ENCODE measurements around the gene NGFR.
A peak's percentile ranks its signal among the peaks of the same experiment; 100 is the strongest.

Gene NGFR, protein sequence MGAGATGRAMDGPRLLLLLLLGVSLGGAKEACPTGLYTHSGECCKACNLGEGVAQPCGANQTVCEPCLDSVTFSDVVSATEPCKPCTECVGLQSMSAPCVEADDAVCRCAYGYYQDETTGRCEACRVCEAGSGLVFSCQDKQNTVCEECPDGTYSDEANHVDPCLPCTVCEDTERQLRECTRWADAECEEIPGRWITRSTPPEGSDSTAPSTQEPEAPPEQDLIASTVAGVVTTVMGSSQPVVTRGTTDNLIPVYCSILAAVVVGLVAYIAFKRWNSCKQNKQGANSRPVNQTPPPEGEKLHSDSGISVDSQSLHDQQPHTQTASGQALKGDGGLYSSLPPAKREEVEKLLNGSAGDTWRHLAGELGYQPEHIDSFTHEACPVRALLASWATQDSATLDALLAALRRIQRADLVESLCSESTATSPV

GRCh38 chr17:49494986-49495841, at the start of gene NGFR:
Gene NGFR (plus strand): TSS chr17:49495293. CDS start chr17:49495418, 125 bp downstream.
- Histone ChIP-seq H3K4me1 (ENCODE audit: insufficient read depth, insufficient read length) (peaks cover 20% of the 10 kb centered on the region), H3K36me3 (ENCODE audit: insufficient read depth, insufficient read length, low read length) (no peaks in the 10 kb centered on the region), H3K27me3 (ENCODE audit: insufficient read depth, insufficient read length) (peaks cover 57% of the 10 kb centered on the region), H3K9ac (ENCODE audit: insufficient read length, low read depth) (peak within 1 kb of the TSS; percentile 92), H3K9me3 (ENCODE audit: insufficient read depth, low read length) (no peaks in the 10 kb centered on the region), H3K4me3 (ENCODE audit: insufficient read length, low read depth) (peak within 1 kb of the TSS; percentile 83)
- no peak for TF ChIP-seq YY1 (IDR thresholded peaks at IDR 0.05; ENCODE audit: insufficient read depth, insufficient read length)
- no peak for TF ChIP-seq SUZ12 (IDR thresholded peaks at IDR 0.05; ENCODE audit: extremely low read depth, insufficient read depth, insufficient read length)
- TF ChIP-seq ZNF274 (IDR thresholded peaks at IDR 0.05; ENCODE audit: low read depth, low read length) = no peak
- DNase-seq (ENCODE audit: low read depth, low spot score) = no peak

DNA sequence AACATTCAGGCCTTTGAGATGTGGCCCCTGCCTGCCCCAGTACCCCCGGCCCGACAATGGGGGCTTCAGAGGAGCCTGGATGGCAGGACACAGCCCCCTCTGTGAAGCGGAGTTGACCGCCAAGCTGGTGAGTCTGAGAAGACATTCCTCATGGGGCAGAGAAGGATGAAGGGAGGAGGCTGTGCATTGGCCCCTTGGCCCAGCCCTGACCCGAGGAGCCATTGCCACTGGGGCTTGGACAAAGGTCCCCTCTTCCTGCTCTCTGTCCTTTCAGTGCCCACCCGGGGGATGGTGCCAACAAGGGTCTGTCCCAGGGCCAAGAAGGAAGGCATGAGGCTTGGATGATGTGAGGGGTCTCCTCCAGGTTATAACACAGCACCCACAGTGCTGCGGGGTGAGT, 49.5 kb upstream of the NGFR start:
- Histone ChIP-seq H3K4me1 (ENCODE audit: insufficient read depth, insufficient read length) (peaks cover 11% of the 10 kb centered on the region), H3K9ac (ENCODE audit: insufficient read length, low read depth) (no peak overlapping the region)

GRCh38 chr17:49447628-49448302, 47.3 kb upstream of the NGFR start:
- H3K4me1 ChIP-seq (ENCODE audit: insufficient read depth, insufficient read length) = peaks cover 23% of the 10 kb centered on the region
- H3K4me3 ChIP-seq (ENCODE audit: insufficient read length, low read depth) = no peak overlapping the region
- H3K36me3 ChIP-seq (ENCODE audit: insufficient read depth, insufficient read length, low read length) = no peaks in the 10 kb centered on the region
- TF ChIP-seq SUZ12 (IDR thresholded peaks at IDR 0.05; ENCODE audit: extremely low read depth, insufficient read depth, insufficient read length) (no peak), ZNF274 (IDR thresholded peaks at IDR 0.05; ENCODE audit: low read depth, low read length) (no peak), YY1 (IDR thresholded peaks at IDR 0.05; ENCODE audit: insufficient read depth, insufficient read length) (no peak)
- no peak for DNase-seq (ENCODE audit: low read depth, low spot score)
- no peaks in the 10 kb centered on the region for H3K27me3 ChIP-seq (ENCODE audit: insufficient read depth, insufficient read length)
- H3K9me3 ChIP-seq (ENCODE audit: insufficient read depth, low read length) = no peaks in the 10 kb centered on the region
- H3K9ac ChIP-seq (ENCODE audit: insufficient read length, low read depth) = no peak overlapping the region

More for the DNA sequence above, 49.5 kb upstream of the NGFR start:
- Histone ChIP-seq H3K9me3 (ENCODE audit: insufficient read depth, low read length) (no peaks in the 10 kb centered on the region), H3K4me3 (ENCODE audit: insufficient read length, low read depth) (no peak overlapping the region), H3K27me3 (ENCODE audit: insufficient read depth, insufficient read length) (no peaks in the 10 kb centered on the region), H3K36me3 (ENCODE audit: insufficient read depth, insufficient read length, low read length) (no peaks in the 10 kb centered on the region)
- DNase-seq (ENCODE audit: low read depth, low spot score) = no peak
- TF ChIP-seq ZNF274 (IDR thresholded peaks at IDR 0.05; ENCODE audit: low read depth, low read length) = no peak
- no peak for TF ChIP-seq YY1 (IDR thresholded peaks at IDR 0.05; ENCODE audit: insufficient read depth, insufficient read length)
- no peak for TF ChIP-seq SUZ12 (IDR thresholded peaks at IDR 0.05; ENCODE audit: extremely low read depth, insufficient read depth, insufficient read length)

- no peak for DNase-seq (ENCODE audit: low read depth, low spot score)
- peaks cover 36% of the 10 kb centered on the region for H3K4me1 ChIP-seq (ENCODE audit: insufficient read depth, insufficient read length)
- H3K36me3 ChIP-seq (ENCODE audit: insufficient read depth, insufficient read length, low read length) = no peaks in the 10 kb centered on the region
- no peaks in the 10 kb centered on the region for H3K9me3 ChIP-seq (ENCODE audit: insufficient read depth, low read length)
- no peak overlapping the region for H3K9ac ChIP-seq (ENCODE audit: insufficient read length, low read depth)
- H3K4me3 ChIP-seq (ENCODE audit: insufficient read length, low read depth) = no peak overlapping the region
- TF ChIP-seq SUZ12 (IDR thresholded peaks at IDR 0.05; ENCODE audit: extremely low read depth, insufficient read depth, insufficient read length) = no peak
- no peak for TF ChIP-seq ZNF274 (IDR thresholded peaks at IDR 0.05; ENCODE audit: low read depth, low read length)
- TF ChIP-seq YY1 (IDR thresholded peaks at IDR 0.05; ENCODE audit: insufficient read depth, insufficient read length) = no peak
- H3K27me3 ChIP-seq (ENCODE audit: insufficient read depth, insufficient read length) = no peaks in the 10 kb centered on the region
These were observed 44.9 kb upstream of the NGFR start for GRCh38 chr17:49450181-49450580.

- TF ChIP-seq SUZ12 (IDR thresholded peaks at IDR 0.05; ENCODE audit: extremely low read depth, insufficient read depth, insufficient read length) (no peak), ZNF274 (IDR thresholded peaks at IDR 0.05; ENCODE audit: low read depth, low read length) (no peak), YY1 (IDR thresholded peaks at IDR 0.05; ENCODE audit: insufficient read depth, insufficient read length) (no peak)
- Histone ChIP-seq H3K4me3 (ENCODE audit: insufficient read length, low read depth) (no peak overlapping the region), H3K9ac (ENCODE audit: insufficient read length, low read depth) (no peak overlapping the region), H3K4me1 (ENCODE audit: insufficient read depth, insufficient read length) (peaks cover 38% of the 10 kb centered on the region), H3K27me3 (ENCODE audit: insufficient read depth, insufficient read length) (no peaks in the 10 kb centered on the region), H3K9me3 (ENCODE audit: insufficient read depth, low read length) (no peaks in the 10 kb centered on the region), H3K36me3 (ENCODE audit: insufficient read depth, insufficient read length, low read length) (no peaks in the 10 kb centered on the region)
- DNase-seq (ENCODE audit: low read depth, low spot score) = no peak
These were observed 44.4 kb upstream of the NGFR start for GRCh38 chr17:49450735-49451134.

GRCh38 chr17:49452201-49452600, 42.9 kb upstream of the NGFR start:
- H3K9ac ChIP-seq (ENCODE audit: insufficient read length, low read depth) = no peak overlapping the region
- no peaks in the 10 kb centered on the region for H3K27me3 ChIP-seq (ENCODE audit: insufficient read depth, insufficient read length)
- H3K4me3 ChIP-seq (ENCODE audit: insufficient read length, low read depth) = no peak overlapping the region
- no peaks in the 10 kb centered on the region for H3K36me3 ChIP-seq (ENCODE audit: insufficient read depth, insufficient read length, low read length)
- DNase-seq (ENCODE audit: low read depth, low spot score) = no peak
- TF ChIP-seq ZNF274 (IDR thresholded peaks at IDR 0.05; ENCODE audit: low read depth, low read length) = no peak
- TF ChIP-seq YY1 (IDR thresholded peaks at IDR 0.05; ENCODE audit: insufficient read depth, insufficient read length) = no peak
- TF ChIP-seq SUZ12 (IDR thresholded peaks at IDR 0.05; ENCODE audit: extremely low read depth, insufficient read depth, insufficient read length) = no peak
- H3K9me3 ChIP-seq (ENCODE audit: insufficient read depth, low read length) = no peaks in the 10 kb centered on the region
- peaks cover 44% of the 10 kb centered on the region for H3K4me1 ChIP-seq (ENCODE audit: insufficient read depth, insufficient read length)

Measured in NT2/D1 (cell line).